ENCODE measurements around the gene TRPC4AP. TPM values are rescaled to one million over a fixed set of nuclear protein-coding genes. Genes with fewer than 3 reads are reported as not detected.

The TRPC4AP gene
- total and polyA plus RNA-seq, 10 of the 15 experiments (the other 5 are each of a cell fraction or from before 2014, with no cell fraction given), result 1.1 to 61.7 (median 41.2) TPM

DNA sequence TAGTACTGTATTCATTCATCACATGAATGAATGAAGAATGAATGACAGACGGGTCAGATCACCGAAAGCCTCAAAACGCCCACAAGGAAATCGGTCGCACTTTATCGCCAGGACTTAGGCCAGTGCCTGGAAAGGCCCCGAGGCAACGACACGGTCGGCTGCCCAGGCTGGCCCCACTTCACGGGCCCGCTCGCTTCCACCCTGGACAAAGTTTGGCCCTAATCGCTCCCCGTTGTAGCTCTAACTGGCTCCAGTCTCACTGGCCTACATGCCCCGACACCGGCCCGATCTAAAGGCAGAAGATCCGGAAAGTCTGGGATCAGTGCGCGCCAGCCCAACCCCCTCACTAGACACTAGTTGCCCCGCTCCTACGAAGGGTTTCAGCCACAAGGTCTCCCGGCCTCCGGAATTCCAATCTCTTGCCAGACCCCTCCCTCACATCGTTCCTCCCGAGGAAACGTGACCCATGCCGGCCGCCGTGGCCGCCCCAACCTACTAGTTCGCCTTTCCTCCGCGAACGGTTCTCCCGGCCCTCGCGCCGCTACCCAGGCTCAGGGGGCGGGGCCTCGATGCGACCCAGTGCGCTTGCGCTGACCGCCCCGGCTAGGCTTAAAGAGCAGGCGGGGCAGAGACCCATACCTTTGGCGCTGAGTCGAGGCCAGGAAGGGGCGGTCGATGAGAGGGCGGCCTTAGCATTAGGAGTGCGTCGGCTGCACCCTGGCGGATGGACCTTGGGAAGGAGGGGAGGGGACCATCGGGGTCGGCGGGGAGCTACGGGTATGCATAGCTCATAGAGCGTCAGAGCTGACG, 137.2 kb downstream of the TRPC4AP start, which contains the start of the genes GSS and MYH7B (continued):
- TF ChIP-seq SUPT20H (IDR thresholded peaks at IDR 0.05; ENCODE audit: borderline replicate concordance, control insufficient read depth, low read depth, low read length), result no peak
- TF ChIP-seq LARP7 (IDR thresholded peaks at IDR 0.05), result peak; percentile 71
- TF ChIP-seq, protein P1, sequence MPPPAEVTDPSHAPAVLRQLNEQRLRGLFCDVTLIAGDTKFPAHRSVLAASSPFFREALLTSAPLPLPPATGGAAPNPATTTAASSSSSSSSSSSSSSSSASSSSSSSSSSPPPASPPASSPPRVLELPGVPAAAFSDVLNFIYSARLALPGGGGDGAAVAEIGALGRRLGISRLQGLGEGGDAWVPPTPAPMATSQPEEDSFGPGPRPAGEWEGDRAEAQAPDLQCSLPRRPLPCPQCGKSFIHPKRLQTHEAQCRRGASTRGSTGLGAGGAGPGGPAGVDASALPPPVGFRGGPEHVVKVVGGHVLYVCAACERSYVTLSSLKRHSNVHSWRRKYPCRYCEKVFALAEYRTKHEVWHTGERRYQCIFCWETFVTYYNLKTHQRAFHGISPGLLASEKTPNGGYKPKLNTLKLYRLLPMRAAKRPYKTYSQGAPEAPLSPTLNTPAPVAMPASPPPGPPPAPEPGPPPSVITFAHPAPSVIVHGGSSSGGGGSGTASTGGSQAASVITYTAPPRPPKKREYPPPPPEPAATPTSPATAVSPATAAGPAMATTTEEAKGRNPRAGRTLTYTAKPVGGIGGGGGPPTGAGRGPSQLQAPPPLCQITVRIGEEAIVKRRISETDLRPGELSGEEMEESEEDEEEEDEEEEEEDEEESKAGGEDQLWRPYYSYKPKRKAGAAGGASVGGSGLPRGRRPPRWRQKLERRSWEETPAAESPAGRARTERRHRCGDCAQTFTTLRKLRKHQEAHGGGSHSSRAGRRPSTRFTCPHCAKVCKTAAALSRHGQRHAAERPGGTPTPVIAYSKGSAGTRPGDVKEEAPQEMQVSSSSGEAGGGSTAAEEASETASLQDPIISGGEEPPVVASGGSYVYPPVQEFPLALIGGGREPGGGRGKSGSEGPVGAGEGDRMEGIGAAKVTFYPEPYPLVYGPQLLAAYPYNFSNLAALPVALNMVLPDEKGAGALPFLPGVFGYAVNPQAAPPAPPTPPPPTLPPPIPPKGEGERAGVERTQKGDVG (CRISPR knock-in tag; IDR thresholded peaks at IDR 0.05), result no peak
- no peak for TF ChIP-seq ZNF217 (IDR thresholded peaks at IDR 0.05)
- no peak for TF ChIP-seq JUNB (IDR thresholded peaks at IDR 0.05)
- no peak for TF ChIP-seq GABPA (IDR thresholded peaks at IDR 0.05; ENCODE audit: low read depth)
- no peak for TF ChIP-seq FOXK2 (IDR thresholded peaks at IDR 0.05)
- peak; percentile 71; the same call in 1 of the 2 replicates for TF ChIP-seq CHD2 (IDR thresholded peaks at IDR 0.05; ENCODE audit: borderline replicate concordance, low read depth, low read length)
- no peak for TF ChIP-seq NFIC (IDR thresholded peaks at IDR 0.05; ENCODE audit: low read depth, low read length)
- no peak for TF ChIP-seq SPI1 (IDR thresholded peaks at IDR 0.05; ENCODE audit: borderline replicate concordance, insufficient read depth, low read depth, low read length)
- peak; percentile 88 for TF ChIP-seq IKZF1 (conservative IDR thresholded peaks at IDR 0.05)
- TF ChIP-seq SP1 (IDR thresholded peaks at IDR 0.05; ENCODE audit: low read depth, low read length), result no peak
- TF ChIP-seq, protein P2, sequence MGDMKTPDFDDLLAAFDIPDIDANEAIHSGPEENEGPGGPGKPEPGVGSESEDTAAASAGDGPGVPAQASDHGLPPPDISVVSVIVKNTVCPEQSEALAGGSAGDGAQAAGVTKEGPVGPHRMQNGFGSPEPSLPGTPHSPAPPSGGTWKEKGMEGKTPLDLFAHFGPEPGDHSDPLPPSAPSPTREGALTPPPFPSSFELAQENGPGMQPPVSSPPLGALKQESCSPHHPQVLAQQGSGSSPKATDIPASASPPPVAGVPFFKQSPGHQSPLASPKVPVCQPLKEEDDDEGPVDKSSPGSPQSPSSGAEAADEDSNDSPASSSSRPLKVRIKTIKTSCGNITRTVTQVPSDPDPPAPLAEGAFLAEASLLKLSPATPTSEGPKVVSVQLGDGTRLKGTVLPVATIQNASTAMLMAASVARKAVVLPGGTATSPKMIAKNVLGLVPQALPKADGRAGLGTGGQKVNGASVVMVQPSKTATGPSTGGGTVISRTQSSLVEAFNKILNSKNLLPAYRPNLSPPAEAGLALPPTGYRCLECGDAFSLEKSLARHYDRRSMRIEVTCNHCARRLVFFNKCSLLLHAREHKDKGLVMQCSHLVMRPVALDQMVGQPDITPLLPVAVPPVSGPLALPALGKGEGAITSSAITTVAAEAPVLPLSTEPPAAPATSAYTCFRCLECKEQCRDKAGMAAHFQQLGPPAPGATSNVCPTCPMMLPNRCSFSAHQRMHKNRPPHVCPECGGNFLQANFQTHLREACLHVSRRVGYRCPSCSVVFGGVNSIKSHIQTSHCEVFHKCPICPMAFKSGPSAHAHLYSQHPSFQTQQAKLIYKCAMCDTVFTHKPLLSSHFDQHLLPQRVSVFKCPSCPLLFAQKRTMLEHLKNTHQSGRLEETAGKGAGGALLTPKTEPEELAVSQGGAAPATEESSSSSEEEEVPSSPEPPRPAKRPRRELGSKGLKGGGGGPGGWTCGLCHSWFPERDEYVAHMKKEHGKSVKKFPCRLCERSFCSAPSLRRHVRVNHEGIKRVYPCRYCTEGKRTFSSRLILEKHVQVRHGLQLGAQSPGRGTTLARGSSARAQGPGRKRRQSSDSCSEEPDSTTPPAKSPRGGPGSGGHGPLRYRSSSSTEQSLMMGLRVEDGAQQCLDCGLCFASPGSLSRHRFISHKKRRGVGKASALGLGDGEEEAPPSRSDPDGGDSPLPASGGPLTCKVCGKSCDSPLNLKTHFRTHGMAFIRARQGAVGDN (IDR thresholded peaks at IDR 0.05), result 0 out of 2 replicates have a peak, but pooled peaks have one; percentile 43
- no peak; the same call in 1 of the 2 replicates for TF ChIP-seq GATAD2B (conservative IDR thresholded peaks at IDR 0.05; ENCODE audit: low read depth)
- TF ChIP-seq CREB1 (IDR thresholded peaks at IDR 0.05; ENCODE audit: low read depth), result peak; percentile 60
- peak; percentile 57; the same call in 1 of the 2 replicates for TF ChIP-seq RUNX3 (IDR thresholded peaks at IDR 0.05; ENCODE audit: low read length)
- no peak for TF ChIP-seq MTA3 (IDR thresholded peaks at IDR 0.05; ENCODE audit: borderline replicate concordance, low read length)
- peak; percentile 57 for TF ChIP-seq NRF1 (conservative IDR thresholded peaks at IDR 0.05; ENCODE audit: low read depth, low read length)
- TF ChIP-seq, protein P3, sequence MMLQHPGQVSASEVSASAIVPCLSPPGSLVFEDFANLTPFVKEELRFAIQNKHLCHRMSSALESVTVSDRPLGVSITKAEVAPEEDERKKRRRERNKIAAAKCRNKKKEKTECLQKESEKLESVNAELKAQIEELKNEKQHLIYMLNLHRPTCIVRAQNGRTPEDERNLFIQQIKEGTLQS (IDR thresholded peaks at IDR 0.05; ENCODE audit: borderline replicate concordance, extremely low read depth, low read depth, low read length), result no peak
- peak; percentile 33; the same call in 1 of the 2 replicates for TF ChIP-seq SMC3 (IDR thresholded peaks at IDR 0.05; ENCODE audit: borderline replicate concordance, low read length)
- TF ChIP-seq CEBPB (IDR thresholded peaks at IDR 0.05; ENCODE audit: borderline replicate concordance in 1 of 2, low read depth in 2 of 2, low read length in 2 of 2), result no peak
- TF ChIP-seq CBX3 (IDR thresholded peaks at IDR 0.05; ENCODE audit: borderline replicate concordance, low read depth), result no peak
- no peak for TF ChIP-seq TCF3 (IDR thresholded peaks at IDR 0.05; ENCODE audit: borderline replicate concordance, insufficient read depth, low read depth, low read length)
- TF ChIP-seq RBBP5 (conservative IDR thresholded peaks at IDR 0.05), result no peak
- peak; percentile 97 for TF ChIP-seq POLR2A (IDR thresholded peaks at IDR 0.05; ENCODE audit: low read depth, low read length)

All from GM12878 (cell line).